Stimulated activated CD4-positive, alpha-beta T cell treated with anti-CD3 and anti-CD28 coated beads, Interleukin-1b, Interleukin-23, amount 100 ng/mL, for 4 hours (primary cell): ENCODE data around the gene GTSF1L.

Source experiments
- DNase-seq, 2 donors: peaks; one replicate each; pipeline ENCODE4 v3.0.0-alpha.2; 2020; ENCODE audit warnings: low read depth in 2 of 2

GTSF1L gene

DNA sequence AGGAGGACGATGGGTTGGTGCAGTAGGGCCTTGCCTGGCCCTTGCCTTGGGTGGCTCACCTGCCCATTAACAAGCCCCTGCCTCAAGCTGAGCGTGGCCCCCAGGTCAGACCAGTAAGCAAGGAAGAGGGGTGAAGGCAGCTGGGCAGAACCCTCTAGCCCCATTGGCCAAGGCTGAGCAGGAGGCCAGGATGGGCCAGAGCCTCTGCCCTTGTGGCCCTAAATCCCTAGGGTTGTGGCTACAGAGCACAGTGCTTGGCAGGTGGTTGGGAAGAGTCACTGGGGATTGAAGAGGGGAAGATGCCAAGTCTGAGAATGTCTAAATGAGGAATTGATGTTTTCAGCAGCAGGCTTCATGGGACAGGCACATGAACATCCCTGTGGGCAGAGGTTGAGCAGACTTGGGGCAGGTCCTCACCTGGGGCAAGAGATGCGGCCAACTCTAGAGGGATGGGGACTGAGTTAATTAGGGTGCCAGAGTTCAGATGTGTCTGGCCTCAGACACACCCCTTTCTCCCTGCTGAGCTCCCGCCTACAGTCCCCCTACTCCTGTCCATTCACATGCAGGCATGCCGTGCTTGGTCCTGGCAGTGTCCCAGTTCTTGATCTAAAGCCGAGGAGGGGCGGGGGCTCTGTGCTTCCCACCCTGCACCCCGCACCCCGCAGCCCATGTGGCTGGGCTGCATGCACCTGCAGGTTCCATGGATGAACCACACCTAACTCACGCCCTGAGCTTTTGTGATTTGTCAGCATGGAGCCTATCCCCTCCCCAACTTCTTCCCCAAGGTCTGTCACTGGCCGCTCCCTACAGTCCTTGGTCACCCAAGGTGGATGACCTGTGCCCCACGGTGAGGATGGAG, 9.8 kb downstream of the GTSF1L start:
- DNase-seq: no peak

DNA sequence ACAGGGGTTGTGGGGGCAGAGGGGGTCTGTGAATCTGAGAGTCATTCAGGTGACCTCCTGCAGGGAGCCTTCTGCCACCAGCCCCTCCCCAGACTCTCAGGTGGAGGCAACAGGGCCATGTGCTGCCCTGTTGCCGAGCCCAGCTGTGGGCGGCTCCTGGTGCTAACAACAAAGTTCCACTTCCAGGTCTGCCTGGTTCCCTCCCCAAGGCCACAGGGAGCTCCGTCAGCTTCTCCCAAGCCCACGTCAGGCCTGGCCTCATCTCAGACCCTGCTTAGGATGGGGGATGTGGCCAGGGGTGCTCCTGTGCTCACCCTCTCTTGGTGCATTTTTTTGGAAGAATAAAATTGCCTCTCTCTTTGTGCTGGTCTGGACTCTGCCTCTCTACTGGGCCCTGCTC, 10.7 kb downstream of the GTSF1L start:
- no peak for DNase-seq

DNA sequence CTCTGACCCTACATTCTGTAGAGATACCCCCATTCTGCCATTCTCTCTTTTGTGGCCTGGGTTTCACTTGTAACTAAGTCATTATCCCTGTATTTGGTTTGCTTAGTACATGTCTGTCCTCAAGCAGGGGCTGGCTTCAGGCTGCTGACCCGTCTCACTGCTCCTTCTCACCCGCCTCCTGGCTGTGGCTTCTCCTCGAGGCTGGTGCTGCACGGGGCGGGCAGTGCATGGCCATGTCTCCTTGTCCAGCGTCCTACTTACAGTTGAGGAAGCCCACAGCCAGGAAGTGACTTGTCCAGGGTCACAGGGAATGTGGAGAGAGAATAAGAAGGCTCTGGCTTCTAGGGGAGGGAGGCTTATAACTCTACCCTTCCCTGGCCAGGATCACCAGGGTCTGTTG, 11.3 kb downstream of the GTSF1L start:
- DNase-seq: no peak

DNA sequence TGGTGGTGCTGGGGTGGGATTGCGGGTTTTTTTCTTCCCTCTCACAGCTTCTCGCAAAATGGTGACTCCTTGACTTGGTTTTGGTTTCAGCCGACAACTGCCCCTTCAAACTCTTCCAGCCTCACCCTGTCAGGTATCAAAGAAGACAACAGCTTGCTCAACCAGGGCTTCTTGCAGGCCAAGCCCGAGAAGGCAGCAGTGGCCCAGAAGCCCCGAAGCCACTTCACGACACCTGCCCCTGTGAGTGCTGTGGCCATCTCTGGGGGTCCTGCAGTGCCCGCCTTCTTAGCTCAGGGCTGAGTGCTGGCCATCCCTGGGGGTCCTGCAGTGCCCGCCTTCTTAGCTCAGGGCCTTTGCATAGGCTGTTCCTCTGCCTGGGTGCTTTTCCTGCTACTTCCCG, 11.8 kb downstream of the GTSF1L start:
- DNase-seq: no peak

DNA sequence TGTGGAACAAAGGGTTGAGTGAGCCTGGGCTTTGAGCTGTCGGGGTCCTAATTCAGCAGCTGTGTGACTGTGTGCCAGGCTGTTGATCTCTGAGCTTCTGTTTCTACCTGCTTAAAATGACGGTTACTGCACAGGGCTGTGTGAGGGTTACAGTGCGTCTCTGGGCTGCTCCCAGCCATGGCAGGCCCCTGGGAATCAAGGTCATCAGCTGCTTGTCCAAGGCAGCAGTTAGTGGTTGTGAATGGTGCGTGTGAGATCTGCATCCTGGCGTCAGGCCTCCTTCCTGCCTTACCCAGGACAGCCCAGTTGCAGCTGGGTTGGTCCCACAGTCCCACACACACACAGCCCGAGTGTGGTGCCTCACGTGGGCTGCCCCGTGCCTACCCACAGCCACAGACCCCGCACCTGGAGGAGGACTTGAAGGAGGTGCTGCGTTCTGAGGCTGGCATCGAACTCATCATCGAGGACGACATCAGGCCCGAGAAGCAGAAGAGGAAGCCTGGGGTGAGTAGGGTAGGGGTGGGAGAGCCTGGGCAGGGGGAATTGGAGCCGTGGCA, 15.6 kb downstream of the GTSF1L start:
- DNase-seq: no peak

DNA sequence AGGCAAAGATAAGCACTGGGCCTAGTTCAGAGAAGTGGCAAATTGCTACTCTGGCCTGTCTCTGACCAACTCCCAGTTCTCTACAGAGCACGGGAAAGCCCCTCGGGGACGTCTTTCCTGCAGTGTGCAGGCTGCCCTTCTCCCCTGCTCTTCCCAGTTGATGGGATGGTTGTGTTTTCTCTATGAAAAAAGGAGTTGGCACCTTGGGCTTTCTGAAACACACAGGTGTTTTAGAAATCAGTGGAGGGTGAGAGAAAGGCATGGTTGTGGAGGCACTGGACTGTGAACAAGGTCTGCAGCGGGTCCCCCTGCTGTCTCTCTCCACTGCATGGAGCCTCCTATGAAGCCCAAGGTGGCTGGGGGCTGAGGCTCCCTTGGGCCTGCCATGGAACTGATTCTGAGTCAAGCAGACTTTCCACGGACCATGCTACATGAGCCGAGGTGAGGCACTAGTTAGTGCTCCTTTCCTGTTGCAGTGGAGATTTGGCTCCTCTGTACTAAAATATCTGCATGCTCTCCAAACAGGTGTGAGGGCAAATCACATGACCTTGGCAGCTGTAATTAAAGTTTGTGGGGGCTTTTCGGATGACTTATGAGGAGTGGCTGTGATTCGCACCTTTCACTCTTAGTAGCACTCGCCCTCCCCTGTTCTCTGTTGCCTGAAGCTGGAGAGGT, 16.3 kb downstream of the GTSF1L start:
- DNase-seq: no peak

DNA sequence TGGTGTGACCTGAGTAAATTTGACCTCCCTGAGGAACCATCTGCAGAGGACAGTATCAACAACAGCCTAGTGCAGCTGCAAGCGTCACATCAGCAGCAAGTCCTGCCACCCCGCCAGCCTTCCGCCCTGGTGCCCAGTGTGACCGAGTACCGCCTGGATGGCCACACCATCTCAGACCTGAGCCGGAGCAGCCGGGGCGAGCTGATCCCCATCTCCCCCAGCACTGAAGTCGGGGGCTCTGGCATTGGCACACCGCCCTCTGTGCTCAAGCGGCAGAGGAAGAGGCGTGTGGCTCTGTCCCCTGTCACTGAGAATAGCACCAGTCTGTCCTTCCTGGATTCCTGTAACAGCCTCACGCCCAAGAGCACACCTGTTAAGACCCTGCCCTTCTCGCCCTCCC, 24.3 kb downstream of the GTSF1L start:
- DNase-seq: no peak

DNA sequence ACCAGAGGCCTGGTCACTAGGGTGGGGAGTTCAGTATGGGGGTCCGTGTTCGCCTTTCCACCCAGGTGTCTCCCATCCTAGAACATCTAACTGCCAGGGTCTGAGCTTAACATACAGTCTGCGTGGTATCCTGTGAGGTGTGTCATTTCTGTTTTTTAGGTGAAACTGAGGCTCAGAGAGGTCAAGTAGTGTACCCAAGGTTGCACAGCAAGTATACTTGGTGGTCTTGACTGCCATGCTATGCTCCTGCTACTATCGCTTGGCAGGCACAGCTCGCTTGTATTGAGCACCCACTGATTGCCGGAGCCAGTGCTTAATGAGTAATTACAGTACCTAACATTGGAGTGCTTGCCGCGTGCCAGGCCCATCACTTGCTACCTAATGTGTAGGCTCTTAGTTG, 26.2 kb downstream of the GTSF1L start:
- no peak for DNase-seq

DNA sequence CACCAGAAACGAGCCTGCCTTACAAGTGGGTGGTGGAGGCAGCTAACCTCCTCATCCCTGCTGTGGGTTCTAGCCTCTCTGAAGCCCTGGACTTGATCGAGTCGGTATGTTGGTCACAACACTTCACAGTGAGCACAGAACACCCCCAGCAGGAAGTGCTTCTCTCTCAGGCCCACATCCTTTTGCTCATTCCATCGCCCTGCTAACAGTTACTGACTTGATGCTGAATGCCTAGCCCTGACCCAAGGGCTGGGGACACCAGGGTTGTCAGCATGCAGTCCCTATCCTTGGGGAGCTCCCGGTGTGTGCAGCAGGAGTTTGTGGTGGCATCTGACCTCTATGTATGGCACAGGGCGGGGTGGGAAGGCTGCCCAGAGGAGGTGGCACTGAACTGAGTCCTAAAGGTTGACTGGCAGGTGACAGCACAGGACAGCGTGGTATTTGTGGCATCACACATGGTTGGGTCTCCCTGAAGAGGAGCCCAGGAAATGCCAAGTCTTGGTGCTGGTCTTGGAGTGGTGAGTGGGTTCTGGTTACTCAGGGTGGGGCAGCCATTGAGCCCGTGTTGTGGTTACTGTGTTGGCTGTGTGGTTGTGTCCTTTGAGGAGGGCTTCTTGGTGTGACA, 26.7 kb downstream of the GTSF1L start:
- no peak for DNase-seq

DNA sequence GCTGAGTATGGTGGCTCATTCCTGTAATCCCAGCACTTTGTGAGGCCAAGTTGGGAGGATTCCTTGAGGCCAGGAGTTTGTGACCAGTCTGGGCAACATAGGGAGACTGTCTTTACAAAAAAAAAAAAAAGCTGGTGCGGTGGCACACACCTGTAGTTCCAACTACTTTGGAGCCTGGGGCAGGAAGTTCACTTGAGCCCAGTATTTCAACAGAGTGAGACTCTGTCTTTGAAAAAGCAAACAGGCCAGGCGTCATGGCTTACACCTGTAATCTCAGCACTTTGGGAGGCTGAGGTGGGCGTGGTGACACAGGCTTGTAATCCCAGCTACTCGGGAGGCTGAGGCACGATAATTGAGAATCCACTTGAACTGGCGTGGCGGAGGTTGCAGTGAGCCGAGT, 31.2 kb downstream of the GTSF1L start:
- DNase-seq: no peak

DNA sequence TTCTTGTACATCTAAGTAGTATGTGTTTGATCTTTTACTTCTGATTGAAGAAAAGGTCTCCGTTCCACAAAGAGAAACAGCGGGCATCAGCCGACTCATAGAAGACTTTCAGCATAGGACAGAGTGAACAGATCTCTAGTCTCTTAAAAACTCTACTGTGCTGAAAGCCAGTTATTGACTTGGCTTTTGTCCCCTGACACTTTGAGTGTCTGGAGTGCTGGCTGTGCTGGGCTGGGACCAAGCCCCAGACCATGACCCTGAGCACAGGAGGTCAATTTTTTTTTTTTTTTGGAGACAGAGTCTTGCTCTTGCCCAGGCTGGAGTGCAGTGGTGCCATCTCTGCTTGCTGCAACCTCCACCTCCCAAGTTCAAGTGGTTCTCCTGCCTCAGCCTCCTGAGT, 32.0 kb downstream of the GTSF1L start:
- no peak for DNase-seq

DNA sequence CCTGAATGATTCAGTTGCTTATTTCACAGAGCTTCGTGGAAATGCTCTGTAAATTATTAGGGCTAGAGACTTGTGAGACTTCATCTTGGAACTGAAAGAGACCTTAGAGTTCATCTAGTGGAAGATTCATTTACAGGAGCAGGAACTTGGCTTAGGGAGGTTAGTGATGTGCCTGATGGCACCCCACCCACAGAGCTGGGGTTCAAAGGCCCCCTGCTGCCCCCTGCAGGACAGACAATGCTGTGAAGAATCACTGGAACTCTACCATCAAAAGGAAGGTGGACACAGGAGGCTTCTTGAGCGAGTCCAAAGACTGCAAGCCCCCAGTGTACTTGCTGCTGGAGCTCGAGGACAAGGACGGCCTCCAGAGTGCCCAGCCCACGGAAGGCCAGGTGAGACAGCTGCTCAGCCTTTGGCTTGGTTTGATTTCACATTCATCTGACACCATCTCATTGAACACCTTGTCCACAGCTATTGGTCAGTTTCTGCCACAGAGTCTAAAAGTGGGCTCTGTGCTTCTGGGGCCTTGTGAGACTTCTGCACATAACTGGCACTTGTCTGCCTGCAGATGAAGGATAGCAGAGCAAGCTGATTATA, 34.8 kb downstream of the GTSF1L start:
- peak; percentile 36 to 58 for DNase-seq

DNA sequence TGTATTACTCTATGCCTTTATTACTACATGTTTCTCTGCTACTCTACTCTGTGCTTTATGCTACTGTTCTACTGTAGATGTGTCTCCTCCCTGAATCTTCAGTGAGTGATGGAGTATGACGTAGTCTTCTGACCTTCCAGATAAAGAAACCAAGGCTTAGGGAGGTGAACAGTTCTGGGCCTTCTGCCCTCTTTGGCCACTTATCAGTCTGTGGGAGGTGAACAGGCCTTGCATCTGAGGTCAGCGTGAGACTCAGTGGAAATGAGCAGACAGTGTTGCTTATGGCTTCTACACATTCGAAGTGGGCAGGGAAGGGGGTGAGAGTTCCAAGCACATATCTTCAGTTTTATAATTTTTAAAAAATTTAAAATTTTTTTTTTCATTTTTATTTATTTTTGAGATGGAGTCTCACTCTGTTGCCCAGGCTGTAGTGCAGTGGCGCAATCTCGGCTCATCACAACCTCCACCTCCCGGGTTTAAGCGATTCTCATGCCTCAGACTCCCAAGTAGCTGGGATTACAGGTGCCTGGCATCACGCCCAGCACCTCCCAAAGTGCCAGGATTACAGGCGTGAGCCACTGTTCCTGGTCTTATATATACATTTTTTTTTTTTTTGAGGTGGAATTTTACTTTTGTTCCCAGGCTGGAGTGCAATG, 35.7 kb downstream of the GTSF1L start:
- DNase-seq: no peak

DNA sequence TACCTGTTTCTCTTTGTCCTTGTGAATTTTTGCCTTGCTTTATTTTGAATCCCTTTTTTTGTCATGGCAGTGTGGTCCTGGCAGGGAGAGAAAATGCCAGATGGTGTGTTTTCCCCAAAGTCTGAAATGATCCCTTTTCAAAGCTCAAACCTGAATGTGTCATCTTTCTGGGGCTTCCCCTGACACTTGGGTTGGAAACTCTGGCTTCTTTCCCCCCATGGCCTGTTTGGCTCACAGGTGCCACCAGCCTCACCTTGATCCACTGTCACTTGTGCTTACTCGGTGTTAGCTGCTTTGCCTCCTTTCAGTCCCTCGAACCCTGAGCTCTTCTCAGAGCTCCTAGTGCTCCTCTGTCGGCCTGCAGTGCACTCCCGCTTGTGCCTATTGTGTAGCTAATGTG, 37.6 kb downstream of the GTSF1L start:
- no peak for DNase-seq

DNA sequence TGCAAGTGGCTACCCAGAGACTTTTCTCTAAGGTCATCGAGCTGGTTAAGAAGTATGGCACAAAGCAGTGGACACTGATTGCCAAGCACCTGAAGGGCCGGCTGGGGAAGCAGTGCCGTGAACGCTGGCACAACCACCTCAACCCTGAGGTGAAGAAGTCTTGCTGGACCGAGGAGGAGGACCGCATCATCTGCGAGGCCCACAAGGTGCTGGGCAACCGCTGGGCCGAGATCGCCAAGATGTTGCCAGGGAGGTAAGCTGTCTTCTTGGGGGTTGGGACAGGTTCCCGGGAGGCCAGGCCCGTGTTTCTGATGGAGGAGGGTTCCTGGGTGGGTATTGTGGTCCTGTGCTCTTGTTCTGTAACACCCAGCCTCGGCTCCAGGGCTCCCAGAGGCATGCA, 40.0 kb downstream of the GTSF1L start:
- no peak for DNase-seq

DNA sequence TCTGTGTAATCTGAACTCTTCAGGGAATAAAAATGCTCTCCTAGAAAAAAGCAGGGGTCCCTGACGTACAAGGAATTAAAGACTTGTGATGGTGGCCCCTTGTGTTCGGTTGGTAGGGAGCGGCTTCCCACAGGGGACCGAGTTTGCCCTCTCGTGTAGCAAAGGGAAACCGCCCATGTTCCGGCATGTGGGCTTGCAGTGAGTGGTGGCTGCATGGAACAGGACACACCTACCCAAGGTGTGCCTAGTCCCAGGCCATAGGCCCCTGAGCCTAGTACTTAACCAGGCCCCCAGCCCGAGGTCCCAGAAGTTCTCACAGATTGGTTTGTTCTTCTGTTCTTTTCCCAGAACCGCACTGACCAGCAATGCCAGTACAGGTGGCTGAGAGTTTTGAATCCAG, 44.4 kb downstream of the GTSF1L start:
- no peak for DNase-seq

DNA sequence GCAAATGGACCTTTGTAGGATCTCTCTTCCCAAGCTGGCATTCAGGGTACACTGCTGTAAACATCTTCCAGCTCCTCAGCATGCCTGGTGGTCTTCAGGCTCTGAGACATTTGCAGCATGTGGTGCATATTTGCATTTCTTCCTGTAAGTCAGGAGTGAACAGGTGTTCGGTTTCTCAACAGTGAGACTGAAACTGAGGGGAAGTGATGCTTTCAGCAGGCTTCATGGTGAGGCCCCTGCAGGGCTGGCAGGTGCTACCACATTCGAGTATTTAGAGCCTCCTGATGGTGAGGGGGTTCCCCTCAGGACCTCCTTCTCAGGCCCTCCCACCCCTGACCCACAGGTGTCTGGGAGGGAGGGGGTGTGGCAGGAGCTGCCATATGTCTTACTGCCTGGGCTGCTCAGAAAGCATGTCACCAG, 44.8 kb downstream of the GTSF1L start:
- DNase-seq: no peak

DNA sequence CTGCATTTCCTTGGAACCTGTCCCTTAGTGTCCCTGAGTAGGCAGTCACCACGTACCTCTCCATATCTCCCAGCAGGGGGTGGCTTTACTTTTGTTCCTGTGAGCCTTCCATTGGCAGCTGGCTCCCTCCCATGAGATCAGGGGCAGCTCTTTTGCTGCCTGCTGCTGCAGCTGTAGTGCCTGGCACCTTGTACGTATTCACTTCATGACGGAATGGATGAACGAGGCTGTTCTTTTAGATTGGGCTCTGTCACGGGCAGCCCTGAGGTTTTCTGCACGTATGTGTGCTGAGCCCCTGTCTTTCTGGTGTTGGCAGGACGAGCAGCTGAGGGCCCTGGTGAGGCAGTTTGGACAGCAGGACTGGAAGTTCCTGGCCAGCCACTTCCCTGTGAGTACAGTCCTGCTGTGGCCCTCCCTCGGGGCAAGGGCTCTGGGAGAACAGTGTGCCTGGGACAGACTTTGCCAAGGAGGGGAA, 45.3 kb downstream of the GTSF1L start:
- DNase-seq: no peak

DNA sequence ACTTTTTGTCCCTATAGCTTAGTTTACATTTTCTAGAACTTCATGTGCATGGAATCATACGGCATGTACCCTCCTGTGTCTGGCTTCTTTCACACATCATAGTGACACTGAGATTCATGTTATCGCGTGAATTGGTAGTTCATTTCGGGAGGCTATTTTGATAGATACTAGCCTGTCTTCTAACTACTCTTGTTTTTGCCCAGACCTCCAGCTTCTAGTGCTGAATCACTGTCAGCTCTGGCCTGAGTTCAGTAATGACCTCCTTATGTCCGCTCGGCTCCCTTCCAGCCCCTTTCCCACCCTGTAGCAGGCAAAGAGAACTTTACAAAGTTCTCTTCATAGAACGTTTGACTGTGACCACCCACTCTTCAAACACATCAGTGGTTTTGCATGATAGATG, 45.8 kb downstream of the GTSF1L start:
- DNase-seq: no peak

DNA sequence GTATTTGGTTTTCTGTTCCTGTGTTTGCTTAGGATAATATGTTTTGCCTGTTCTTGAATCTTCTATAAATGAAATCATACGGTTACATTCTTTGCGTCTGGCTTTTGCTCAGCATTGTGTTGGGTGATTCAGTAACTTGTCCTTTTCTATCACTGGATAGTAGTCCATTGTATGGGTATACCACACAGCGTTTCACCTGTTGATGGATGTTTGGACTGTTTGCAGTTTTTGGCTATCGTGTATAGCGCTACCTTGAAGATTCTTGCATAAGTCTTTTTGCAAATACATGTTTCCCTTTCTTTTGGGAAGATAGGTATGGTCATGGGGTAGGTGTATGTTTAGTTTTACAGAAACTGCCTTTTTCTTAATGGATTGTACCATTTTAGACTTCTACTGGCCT, 50.4 kb downstream of the GTSF1L start:
- DNase-seq: no peak
